ENCODE results near the gene RPS2. TPM values are rescaled to one million over a fixed set of nuclear protein-coding genes. Genes with fewer than 3 reads are reported as not detected.

Gene RPS2
- polyA plus RNA-seq, 1 of the 3 experiments (the other 2 are of a cell fraction): 6,384 TPM

- TF ChIP-seq FOSL2 (IDR thresholded peaks at IDR 0.05; ENCODE audit: borderline replicate concordance, low read depth) (no peak), ZBTB33 (IDR thresholded peaks at IDR 0.05; ENCODE audit: borderline replicate concordance, low read depth) (no peak), FOXJ3 (CRISPR knock-in tag; IDR thresholded peaks at IDR 0.05) (no peak), TAF1 (IDR thresholded peaks at IDR 0.05; ENCODE audit: borderline replicate concordance, low read depth, low read length) (peak; percentile 79), RFX5 (IDR thresholded peaks at IDR 0.05; ENCODE audit: low read length) (0 out of 2 replicates have a peak, but pooled peaks have one; percentile 57), RXRA (IDR thresholded peaks at IDR 0.05; ENCODE audit: borderline replicate concordance, low read depth) (no peak), GABPA (IDR thresholded peaks at IDR 0.05; ENCODE audit: low read depth) (peak; percentile 63), FOXM1 (IDR thresholded peaks at IDR 0.05; ENCODE audit: low read depth) (no peak), GATA2 (CRISPR knock-in tag; IDR thresholded peaks at IDR 0.05) (no peak), YY1 (IDR thresholded peaks at IDR 0.05; ENCODE audit: low read depth) (no peak), RAD21 (IDR thresholded peaks at IDR 0.05; ENCODE audit: low read length) (no peak)
These were observed 21.6 kb downstream of the RPS2 start, which contains the start of gene MSRB1 (continued) for GRCh38 chr16:1942810-1943726.

- POLR2A ChIA-PET: interaction anchor here (0.8 to 1.6 kb wide), 3 partner anchors 12 to 22 kb away, joined by 3 to 7 read pairs (median 4); partner anchors contain the start of genes RPL3L and RPS2
These were observed 22.4 kb downstream of the RPS2 start for GRCh38 chr16:1942047-1942809.

More at GRCh38 chr16:1942047-1942809, 22.4 kb downstream of the RPS2 start:
- peak overlapping the region; percentile 100; the same call in 1 of the 2 replicates for H2AFZ ChIP-seq (ENCODE audit: low read depth)
- TF ChIP-seq ELF1 (IDR thresholded peaks at IDR 0.05) (no peak), GATA2 (CRISPR knock-in tag; IDR thresholded peaks at IDR 0.05) (no peak), JUND (IDR thresholded peaks at IDR 0.05) (no peak)
- H3K36me3 ChIP-seq (replicated peaks in 1 of 2; ENCODE audit: control insufficient read depth in 1 of 2, insufficient read depth in 2 of 2, low read length in 1 of 2): peaks cover 4 to 14% of the 10 kb centered on the region in 2 experiments
- H3K27me3 ChIP-seq (ENCODE audit: insufficient read depth): no peaks in the 10 kb centered on the region
- H3K4me1 ChIP-seq (ENCODE audit: control insufficient read depth in 1 of 2, insufficient read depth in 2 of 2, low read depth in 1 of 2, low read length in 1 of 2): peaks cover 0 to 10% of the 10 kb centered on the region in 2 experiments; a peak in 2 of 4 replicates
- H4K20me1 ChIP-seq (ENCODE audit: insufficient read depth): no peaks in the 10 kb centered on the region
- H3K9ac ChIP-seq: peak overlapping the region; percentile 81
- H3K79me2 ChIP-seq (ENCODE audit: insufficient read depth): no peaks in the 10 kb centered on the region
- CTCF ChIA-PET: interaction anchor here (0.7 to 2.8 kb wide), 6 partner anchors 10 to 84 kb away, joined by 3 to 18 read pairs (median 4); no protein-coding TSS in a partner anchor
- peak overlapping the region; percentile 91 to 95 for H3K4me3 ChIP-seq (ENCODE audit: low read depth in 2 of 2, low read length in 1 of 2)
- H3K9me2 ChIP-seq: no peaks in the 10 kb centered on the region
- H3K9me3 ChIP-seq: no peaks in the 10 kb centered on the region
- peak overlapping the region; percentile 99 for H3K4me2 ChIP-seq
- no peaks in the 10 kb centered on the region for H3F3A ChIP-seq (replicated peaks; ENCODE audit: insufficient read depth)
- 12% methylated on average over 10 of the region's 17 CpGs for WGBS (ENCODE audit: low lambda C conversion rate)
- DNase-seq: no peak
- no peak overlapping the region; a peak in 1 of 4 replicates for H3K27ac ChIP-seq (ENCODE audit: low read depth in 2 of 2, low read length in 1 of 2)
